Peyer's patch (tissue), 4 donors: Measurements from ENCODE around the gene MUC5B.

Experiments used
- POLR2A ChIP-seq, 2 donors: fragments of 450-650 bp; IDR thresholded peaks; one replicate each; pipeline ENCODE4 v1.5.1; 2017; ENCODE audit warnings: antibody characterized with exemption in 2 of 2, mild to moderate bottlenecking in 2 of 2, moderate library complexity in 2 of 2
- TF ChIP-seq, protein P1 (sequence below), 6 experiments: fragments of 450-650 bp in 4 of 6; fragments of 200-600 bp in 2 of 6; sonication (generic) in 1 of 6; IDR thresholded peaks; one replicate each; pipeline ENCODE4 v1.5.1; 2017 to 2019; ENCODE audit warnings: antibody characterized with exemption in 6 of 6, mild to moderate bottlenecking in 3 of 6, moderate library complexity in 1 of 6

- TF ChIP-seq, protein P1, sequence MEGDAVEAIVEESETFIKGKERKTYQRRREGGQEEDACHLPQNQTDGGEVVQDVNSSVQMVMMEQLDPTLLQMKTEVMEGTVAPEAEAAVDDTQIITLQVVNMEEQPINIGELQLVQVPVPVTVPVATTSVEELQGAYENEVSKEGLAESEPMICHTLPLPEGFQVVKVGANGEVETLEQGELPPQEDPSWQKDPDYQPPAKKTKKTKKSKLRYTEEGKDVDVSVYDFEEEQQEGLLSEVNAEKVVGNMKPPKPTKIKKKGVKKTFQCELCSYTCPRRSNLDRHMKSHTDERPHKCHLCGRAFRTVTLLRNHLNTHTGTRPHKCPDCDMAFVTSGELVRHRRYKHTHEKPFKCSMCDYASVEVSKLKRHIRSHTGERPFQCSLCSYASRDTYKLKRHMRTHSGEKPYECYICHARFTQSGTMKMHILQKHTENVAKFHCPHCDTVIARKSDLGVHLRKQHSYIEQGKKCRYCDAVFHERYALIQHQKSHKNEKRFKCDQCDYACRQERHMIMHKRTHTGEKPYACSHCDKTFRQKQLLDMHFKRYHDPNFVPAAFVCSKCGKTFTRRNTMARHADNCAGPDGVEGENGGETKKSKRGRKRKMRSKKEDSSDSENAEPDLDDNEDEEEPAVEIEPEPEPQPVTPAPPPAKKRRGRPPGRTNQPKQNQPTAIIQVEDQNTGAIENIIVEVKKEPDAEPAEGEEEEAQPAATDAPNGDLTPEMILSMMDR (IDR thresholded peaks at IDR 0.05) = no peak
- TF ChIP-seq POLR2A (IDR thresholded peaks at IDR 0.05) = no peak
Observed at GRCh38 chr11:1230121-1230455, 7.2 kb downstream of the MUC5B start.
